ENCODE measurements around the gene CBFA2T2.

The CBFA2T2 gene

GRCh38 chr20:33686984-33687366, 197.1 kb downstream of the CBFA2T2 start:
- no peak for TF ChIP-seq CTCF (IDR thresholded peaks at IDR 0.05; ENCODE audit: insufficient read depth, low read length, poor library complexity, severe bottlenecking)
- DNase-seq (ENCODE audit: extremely low read depth, insufficient read length): no peak
- Histone ChIP-seq H3K36me3 (ENCODE audit: control insufficient read depth, insufficient read depth, low read length) (no peaks in the 10 kb centered on the region), H3K27me3 (replicated peaks; ENCODE audit: control insufficient read depth, insufficient read depth, low read length) (no peaks in the 10 kb centered on the region), H3K4me3 (replicated peaks; ENCODE audit: low read depth, low read length) (peak overlapping the region; percentile 44)

GRCh38 chr20:33687370-33687915, 197.5 kb downstream of the CBFA2T2 start:
- TF ChIP-seq CTCF (IDR thresholded peaks at IDR 0.05; ENCODE audit: insufficient read depth, low read length, poor library complexity, severe bottlenecking): no peak
- no peaks in the 10 kb centered on the region for H3K27me3 ChIP-seq (replicated peaks; ENCODE audit: control insufficient read depth, insufficient read depth, low read length)
- no peak overlapping the region for H3K4me3 ChIP-seq (replicated peaks; ENCODE audit: low read depth, low read length)
- DNase-seq (ENCODE audit: extremely low read depth, insufficient read length): no peak
- no peaks in the 10 kb centered on the region for H3K36me3 ChIP-seq (ENCODE audit: control insufficient read depth, insufficient read depth, low read length)

- Histone ChIP-seq H3K27me3 (replicated peaks; ENCODE audit: control insufficient read depth, insufficient read depth, low read length) (no peaks in the 10 kb centered on the region), H3K36me3 (ENCODE audit: control insufficient read depth, insufficient read depth, low read length) (no peaks in the 10 kb centered on the region), H3K4me3 (replicated peaks; ENCODE audit: low read depth, low read length) (no peak overlapping the region)
- no peak for TF ChIP-seq CTCF (IDR thresholded peaks at IDR 0.05; ENCODE audit: insufficient read depth, low read length, poor library complexity, severe bottlenecking)
- no peak for DNase-seq (ENCODE audit: extremely low read depth, insufficient read length)
Measured at GRCh38 chr20:33687993-33688937, 198.4 kb downstream of the CBFA2T2 start.

- no peaks in the 10 kb centered on the region for H3K27me3 ChIP-seq (replicated peaks; ENCODE audit: control insufficient read depth, insufficient read depth, low read length)
- TF ChIP-seq CTCF (IDR thresholded peaks at IDR 0.05; ENCODE audit: insufficient read depth, low read length, poor library complexity, severe bottlenecking): no peak
- H3K4me3 ChIP-seq (replicated peaks; ENCODE audit: low read depth, low read length): no peak overlapping the region
- no peaks in the 10 kb centered on the region for H3K36me3 ChIP-seq (ENCODE audit: control insufficient read depth, insufficient read depth, low read length)
- no peak for DNase-seq (ENCODE audit: extremely low read depth, insufficient read length)
Measured at GRCh38 chr20:33688938-33689424, 199.1 kb downstream of the CBFA2T2 start.

GRCh38 chr20:33689493-33689892, 199.6 kb downstream of the CBFA2T2 start:
- DNase-seq (ENCODE audit: extremely low read depth, insufficient read length): no peak
- H3K27me3 ChIP-seq (replicated peaks; ENCODE audit: control insufficient read depth, insufficient read depth, low read length): no peaks in the 10 kb centered on the region
- no peak for TF ChIP-seq CTCF (IDR thresholded peaks at IDR 0.05; ENCODE audit: insufficient read depth, low read length, poor library complexity, severe bottlenecking)

More at GRCh38 chr20:33689493-33689892, 199.6 kb downstream of the CBFA2T2 start:
- Histone ChIP-seq H3K4me3 (replicated peaks; ENCODE audit: low read depth, low read length) (no peak overlapping the region), H3K36me3 (ENCODE audit: control insufficient read depth, insufficient read depth, low read length) (no peaks in the 10 kb centered on the region)

Measured in GM06990 (cell line).